Measurements from ENCODE around the gene AADAC.

DNA sequence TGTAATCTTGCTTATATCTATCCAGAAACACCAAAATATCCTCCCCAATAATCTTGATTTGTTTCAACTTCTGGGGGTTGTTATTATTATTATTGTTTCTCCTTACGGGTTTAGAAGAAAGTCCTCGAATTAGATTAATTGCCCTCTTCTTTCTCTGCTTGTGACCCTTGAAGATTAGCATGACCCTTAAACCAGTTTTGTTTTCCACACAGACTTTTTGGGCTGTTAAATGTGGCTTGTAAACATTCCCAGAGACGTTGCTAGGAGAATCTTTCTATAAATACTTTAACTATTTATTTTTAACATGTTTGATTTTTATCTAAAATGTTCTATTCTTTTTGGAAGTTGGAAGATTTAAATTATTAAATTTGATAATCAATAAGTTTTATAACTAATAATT is 55.3 kb downstream of the AADAC start:
- TF ChIP-seq, protein P1, sequence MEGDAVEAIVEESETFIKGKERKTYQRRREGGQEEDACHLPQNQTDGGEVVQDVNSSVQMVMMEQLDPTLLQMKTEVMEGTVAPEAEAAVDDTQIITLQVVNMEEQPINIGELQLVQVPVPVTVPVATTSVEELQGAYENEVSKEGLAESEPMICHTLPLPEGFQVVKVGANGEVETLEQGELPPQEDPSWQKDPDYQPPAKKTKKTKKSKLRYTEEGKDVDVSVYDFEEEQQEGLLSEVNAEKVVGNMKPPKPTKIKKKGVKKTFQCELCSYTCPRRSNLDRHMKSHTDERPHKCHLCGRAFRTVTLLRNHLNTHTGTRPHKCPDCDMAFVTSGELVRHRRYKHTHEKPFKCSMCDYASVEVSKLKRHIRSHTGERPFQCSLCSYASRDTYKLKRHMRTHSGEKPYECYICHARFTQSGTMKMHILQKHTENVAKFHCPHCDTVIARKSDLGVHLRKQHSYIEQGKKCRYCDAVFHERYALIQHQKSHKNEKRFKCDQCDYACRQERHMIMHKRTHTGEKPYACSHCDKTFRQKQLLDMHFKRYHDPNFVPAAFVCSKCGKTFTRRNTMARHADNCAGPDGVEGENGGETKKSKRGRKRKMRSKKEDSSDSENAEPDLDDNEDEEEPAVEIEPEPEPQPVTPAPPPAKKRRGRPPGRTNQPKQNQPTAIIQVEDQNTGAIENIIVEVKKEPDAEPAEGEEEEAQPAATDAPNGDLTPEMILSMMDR (conservative IDR thresholded peaks at IDR 0.05; ENCODE audit: low read depth, low read length) = no peak
- no peak for TF ChIP-seq EZH2 (IDR thresholded peaks at IDR 0.05; ENCODE audit: borderline replicate concordance, low read depth, low read length, poor library complexity, severe bottlenecking)
